Fibroblast of the conjunctiva (primary cell): ENCODE results near the gene EXOC3L2.
A peak's percentile ranks its signal among the peaks of the same experiment; 100 is the strongest.
"Not testable (repeated sequence)": the region's sequence is repeated elsewhere in the genome, so short reads cannot be mapped to it uniquely, and the experiment has no call there.

ENCODE experiments used
- DNase-seq: peaks from one replicate; pipeline ENCODE4 v3.0.0-alpha.2; 2010; ENCODE audit warnings: low read depth

EXOC3L2 gene

GRCh38 chr19:45245334-45245787 lies at the start of gene EXOC3L2:
Gene EXOC3L2, minus strand, starts transcription at chr19:45245407. Its CDS starts 6,362 bp downstream, at chr19:45239045.
- DNase-seq, result no peak

GRCh38 chr19:45294291-45295029 lies 49.3 kb upstream of the EXOC3L2 start:
- no peak for DNase-seq

GRCh38 chr19:45293682-45294081 lies 48.5 kb upstream of the EXOC3L2 start:
- DNase-seq, result no peak

GRCh38 chr19:45291834-45292233 lies 46.6 kb upstream of the EXOC3L2 start:
- no peak for DNase-seq

- no peak for DNase-seq
These were observed 45.2 kb upstream of the EXOC3L2 start for GRCh38 chr19:45290381-45290931.

GRCh38 chr19:45283443-45284033 lies 38.3 kb upstream of the EXOC3L2 start:
- no peak for DNase-seq

GRCh38 chr19:45280471-45280961 lies 35.3 kb upstream of the EXOC3L2 start:
- no peak for DNase-seq

- DNase-seq, result no peak
These were observed 34.5 kb upstream of the EXOC3L2 start for GRCh38 chr19:45279587-45280192.

- no peak for DNase-seq
These were observed 32.9 kb upstream of the EXOC3L2 start for GRCh38 chr19:45278087-45278486.

GRCh38 chr19:45276284-45276687 lies 31.1 kb upstream of the EXOC3L2 start:
- DNase-seq, result peak; percentile 63

- DNase-seq, result peak; percentile 44
These were observed 30.3 kb upstream of the EXOC3L2 start for GRCh38 chr19:45275370-45275971.

GRCh38 chr19:45273521-45273855 lies 28.3 kb upstream of the EXOC3L2 start:
- no peak for DNase-seq

GRCh38 chr19:45271735-45272108 lies 26.5 kb upstream of the EXOC3L2 start:
- no peak for DNase-seq

- DNase-seq, result no peak
These were observed 26.0 kb upstream of the EXOC3L2 start for GRCh38 chr19:45271098-45271734.

- not testable (repeated sequence) for DNase-seq
These were observed 24.7 kb upstream of the EXOC3L2 start for GRCh38 chr19:45269939-45270338.

GRCh38 chr19:45267296-45267695 lies 22.1 kb upstream of the EXOC3L2 start:
- DNase-seq, result no peak

- DNase-seq, result no peak
These were observed 20.2 kb upstream of the EXOC3L2 start for GRCh38 chr19:45265375-45265774.

GRCh38 chr19:45264781-45265317 lies 19.6 kb upstream of the EXOC3L2 start:
- no peak for DNase-seq

- DNase-seq, result no peak
These were observed 17.8 kb upstream of the EXOC3L2 start for GRCh38 chr19:45263013-45263412.

- DNase-seq, result no peak
These were observed 17.4 kb upstream of the EXOC3L2 start for GRCh38 chr19:45262570-45262969.

- DNase-seq, result no peak
These were observed 13.7 kb upstream of the EXOC3L2 start for GRCh38 chr19:45258862-45259261.

- no peak for DNase-seq
These were observed 11.6 kb upstream of the EXOC3L2 start for GRCh38 chr19:45256836-45257235.
